GM12891 (cell line): ENCODE results near the gene HDAC4.

Experiments
- POLR2A ChIP-seq: IDR thresholded peaks from 2 replicates; pipeline ENCODE4 v1.6.1; 2011; ENCODE audit warnings: low read depth, low read length, control low read depth
- POLR2AphosphoS5 ChIP-seq: IDR thresholded peaks from 2 replicates; pipeline ENCODE4 v1.6.1; 2011; ENCODE audit warnings: low read depth, low read length, control low read depth
- SPI1 ChIP-seq: IDR thresholded peaks from 2 replicates; pipeline ENCODE4 v1.6.1; 2011; ENCODE audit warnings: low read depth, low read length, control low read depth
- TAF1 ChIP-seq: IDR thresholded peaks from 2 replicates; pipeline ENCODE4 v1.6.1; 2011; ENCODE audit warnings: low read depth, low read length, control low read depth

DNA sequence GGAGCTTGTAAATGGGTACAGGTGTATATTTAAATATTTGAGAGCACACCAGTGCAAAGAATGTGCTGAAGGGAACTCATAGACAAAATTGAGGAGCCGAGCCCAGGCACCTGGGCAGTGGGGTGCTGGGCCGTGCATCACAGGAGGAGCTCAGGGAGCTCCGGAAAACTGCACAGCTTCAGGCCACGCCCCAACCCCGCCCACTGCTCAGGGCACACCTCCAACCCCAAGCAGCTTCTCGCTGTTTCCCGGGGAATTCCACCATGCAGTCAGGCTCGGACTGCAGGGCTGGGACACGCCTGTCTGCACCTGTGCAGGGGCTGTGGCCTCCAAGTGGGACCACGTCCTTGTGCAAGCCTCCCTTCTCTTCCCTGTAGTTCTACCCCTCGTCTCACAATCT is 243.0 kb downstream of the HDAC4 start:
- TF ChIP-seq POLR2AphosphoS5: no peak
- TF ChIP-seq SPI1: no peak
- no peak for TF ChIP-seq TAF1
- TF ChIP-seq POLR2A: no peak
